SK-N-MC (cell line): Measurements from ENCODE around the gene FAM20C.

ENCODE experiments used
- EZH2 ChIP-seq: fragments of 200-600 bp; sonication (generic); IDR thresholded peaks from one replicate; pipeline ENCODE4 v1.6.1; 2017; ENCODE audit warnings: antibody characterized with exemption
- FOXP2 ChIP-seq: optimal IDR thresholded peaks from 2 replicates; pipeline ENCODE3; 2011; ENCODE audit warnings: mild to moderate bottlenecking, moderate library complexity; ENCODE audit not compliant: insufficient read depth; ENCODE audit errors: extremely low read length, control extremely low read depth

DNA sequence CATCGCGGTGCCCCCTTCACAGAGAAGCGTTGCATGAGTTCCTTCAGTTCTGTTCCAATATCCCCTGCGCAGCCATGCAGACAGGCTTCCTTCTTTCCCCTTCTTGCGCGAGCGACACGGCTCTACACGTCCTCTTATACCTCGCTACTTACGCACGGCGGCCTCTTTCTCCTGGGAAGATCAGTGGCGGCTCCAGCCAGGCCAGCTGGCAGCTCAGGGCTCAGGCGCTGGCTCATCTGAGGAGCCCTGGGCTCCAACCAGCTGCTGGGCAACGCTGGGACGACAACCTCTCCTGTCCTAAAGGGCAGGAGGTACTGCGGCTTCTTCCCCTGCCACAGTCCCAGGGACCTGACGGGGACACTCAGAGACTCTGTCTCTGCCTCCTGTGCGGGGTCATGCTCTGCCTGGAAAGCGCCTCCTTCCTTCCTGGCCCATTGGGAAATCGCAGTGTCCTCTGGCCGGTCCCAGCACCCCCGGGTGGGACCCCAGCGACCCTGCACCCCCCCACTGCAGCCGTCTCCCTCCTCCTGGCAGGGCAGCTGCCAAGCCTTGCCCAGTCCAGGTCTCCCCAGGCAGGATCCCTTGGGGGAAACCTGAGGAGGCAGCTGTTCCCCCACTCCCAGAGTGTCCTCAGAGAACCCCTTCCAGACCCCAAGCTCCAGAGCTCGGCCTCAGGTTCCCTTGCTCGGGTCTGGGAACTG, 5.0 kb upstream of the FAM20C start:
- TF ChIP-seq EZH2 (no peak), FOXP2 (no peak)
